Peyer's patch (tissue), 4 donors: ENCODE results near the gene ABCF1. TPM values are rescaled to one million over a fixed set of nuclear protein-coding genes. Genes with fewer than 3 reads are reported as not detected.

Source experiments
- DNase-seq, 3 donors: peaks; one replicate each; pipeline ENCODE4 v3.0.0-alpha.2; 2017 to 2019
- H3K27ac ChIP-seq, 4 donors: fragments of 200-600 bp; sonication (generic); one replicate each; pipeline ENCODE4 v1.5.1; 2016 to 2019
- H3K27me3 ChIP-seq, 2 donors: fragments of 200-600 bp; sonication (generic); one replicate each; pipeline ENCODE4 v1.5.1; 2019
- H3K36me3 ChIP-seq, 3 donors: fragments of 200-600 bp; sonication (generic); one replicate each; pipeline ENCODE4 v1.5.1; 2016 to 2019
- H3K4me1 ChIP-seq, 4 donors: fragments of 200-600 bp; sonication (generic); one replicate each; pipeline ENCODE4 v1.5.1; 2016 to 2019
- H3K4me3 ChIP-seq, 4 donors: fragments of 200-600 bp; sonication (generic); 1 replicate in 3 of 4; 2 replicates in 1 of 4; pipeline ENCODE4 v1.5.1; 2016 to 2019; ENCODE audit warnings: mild to moderate bottlenecking in 1 of 4
- H3K9me3 ChIP-seq, 4 donors: fragments of 200-600 bp; sonication (generic); one replicate each; pipeline ENCODE4 v1.5.1; 2016 to 2019; ENCODE audit warnings: mild to moderate bottlenecking in 1 of 4
- POLR2A ChIP-seq, 2 donors: fragments of 450-650 bp; IDR thresholded peaks; one replicate each; pipeline ENCODE4 v1.5.1; 2017; ENCODE audit warnings: antibody characterized with exemption in 2 of 2, mild to moderate bottlenecking in 2 of 2, moderate library complexity in 2 of 2
- total RNA-seq, 4 donors: library from RNA; depleted of rRNA; stranded (reverse); fragments of >200 nt; gene quantifications; one replicate each; pipeline ENCODE4 v1.1.0, GENCODE V29; 2016
- TF ChIP-seq, protein P1 (sequence below), 6 experiments: fragments of 450-650 bp in 4 of 6; fragments of 200-600 bp in 2 of 6; sonication (generic) in 1 of 6; IDR thresholded peaks; one replicate each; pipeline ENCODE4 v1.5.1; 2017 to 2019; ENCODE audit warnings: antibody characterized with exemption in 6 of 6, mild to moderate bottlenecking in 3 of 6, moderate library complexity in 1 of 6

The ABCF1 gene
- total RNA-seq, 4 donors from 2014 or later: 38.6 to 328 (median 45.2) TPM

DNA sequence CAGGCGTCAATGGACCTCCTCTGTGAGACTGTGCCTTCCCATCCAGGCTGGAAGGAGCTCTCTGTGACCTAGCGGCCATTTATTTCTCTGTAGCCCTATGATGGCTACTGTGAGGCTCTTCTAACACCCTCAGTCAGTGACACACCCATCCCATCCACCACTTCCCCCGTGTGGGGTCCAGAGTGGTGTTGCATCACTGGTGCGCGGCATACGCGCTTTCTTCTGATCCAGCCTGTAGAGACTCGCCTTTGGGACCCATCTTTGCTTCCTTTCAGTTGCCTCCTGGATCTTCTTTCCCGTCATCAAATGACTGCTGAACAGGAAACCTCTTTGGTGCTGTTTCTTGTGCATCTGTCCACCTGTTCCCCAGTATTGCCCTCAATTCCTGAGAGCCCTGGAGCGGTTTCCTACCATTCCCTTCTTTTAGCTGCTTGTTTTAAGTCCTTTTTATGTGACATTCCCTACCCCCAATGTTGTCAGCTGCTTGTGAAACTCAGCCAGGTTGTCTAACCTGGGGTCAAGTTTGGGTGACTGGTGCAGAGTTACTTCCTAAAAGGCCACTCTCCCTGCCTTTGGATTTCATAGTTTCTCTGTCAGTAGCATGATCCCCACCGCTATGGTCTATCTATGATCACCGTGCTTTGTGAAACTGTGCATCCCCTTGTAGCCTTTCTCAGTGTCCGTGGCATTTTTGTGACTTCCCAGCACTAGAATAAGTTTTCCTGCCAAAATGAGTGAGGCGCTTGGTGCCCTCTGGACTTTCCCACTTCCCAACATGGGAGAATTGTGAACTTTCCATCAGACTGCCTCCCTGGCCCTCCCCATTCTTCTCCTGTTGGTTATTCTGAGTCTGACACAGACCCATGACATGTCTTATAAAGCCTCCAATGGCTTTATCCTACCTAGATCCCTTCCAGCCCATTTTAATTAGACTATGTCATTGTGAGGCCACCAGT, 8.5 kb upstream of the ABCF1 start:
- Histone ChIP-seq H3K4me1 (peaks cover 0 to 5% (median 2%) of the 10 kb centered on the region in 4 donors), H3K9me3 (no peaks in the 10 kb centered on the region), H3K36me3 (peaks cover 0 to 20% (median 0%) of the 10 kb centered on the region in 3 donors), H3K27me3 (no peaks in the 10 kb centered on the region), H3K27ac (no peak overlapping the region), H3K4me3 (no peak overlapping the region)
- DNase-seq: no peak
- TF ChIP-seq, protein P1, sequence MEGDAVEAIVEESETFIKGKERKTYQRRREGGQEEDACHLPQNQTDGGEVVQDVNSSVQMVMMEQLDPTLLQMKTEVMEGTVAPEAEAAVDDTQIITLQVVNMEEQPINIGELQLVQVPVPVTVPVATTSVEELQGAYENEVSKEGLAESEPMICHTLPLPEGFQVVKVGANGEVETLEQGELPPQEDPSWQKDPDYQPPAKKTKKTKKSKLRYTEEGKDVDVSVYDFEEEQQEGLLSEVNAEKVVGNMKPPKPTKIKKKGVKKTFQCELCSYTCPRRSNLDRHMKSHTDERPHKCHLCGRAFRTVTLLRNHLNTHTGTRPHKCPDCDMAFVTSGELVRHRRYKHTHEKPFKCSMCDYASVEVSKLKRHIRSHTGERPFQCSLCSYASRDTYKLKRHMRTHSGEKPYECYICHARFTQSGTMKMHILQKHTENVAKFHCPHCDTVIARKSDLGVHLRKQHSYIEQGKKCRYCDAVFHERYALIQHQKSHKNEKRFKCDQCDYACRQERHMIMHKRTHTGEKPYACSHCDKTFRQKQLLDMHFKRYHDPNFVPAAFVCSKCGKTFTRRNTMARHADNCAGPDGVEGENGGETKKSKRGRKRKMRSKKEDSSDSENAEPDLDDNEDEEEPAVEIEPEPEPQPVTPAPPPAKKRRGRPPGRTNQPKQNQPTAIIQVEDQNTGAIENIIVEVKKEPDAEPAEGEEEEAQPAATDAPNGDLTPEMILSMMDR (IDR thresholded peaks at IDR 0.05): no peak
- TF ChIP-seq POLR2A (IDR thresholded peaks at IDR 0.05): no peak

GRCh38 chr6:30564114-30564513, 7.1 kb upstream of the ABCF1 start:
- no peaks in the 10 kb centered on the region for H3K9me3 ChIP-seq
- H3K4me1 ChIP-seq: no peaks in the 10 kb centered on the region
- H3K27me3 ChIP-seq: no peaks in the 10 kb centered on the region
- no peak overlapping the region for H3K4me3 ChIP-seq
- no peak for DNase-seq
- H3K27ac ChIP-seq: no peak overlapping the region
- TF ChIP-seq POLR2A (IDR thresholded peaks at IDR 0.05): no peak
- TF ChIP-seq, protein P1 (IDR thresholded peaks at IDR 0.05): no peak
- peaks cover 0 to 20% (median 0%) of the 10 kb centered on the region in 3 donors for H3K36me3 ChIP-seq

DNA sequence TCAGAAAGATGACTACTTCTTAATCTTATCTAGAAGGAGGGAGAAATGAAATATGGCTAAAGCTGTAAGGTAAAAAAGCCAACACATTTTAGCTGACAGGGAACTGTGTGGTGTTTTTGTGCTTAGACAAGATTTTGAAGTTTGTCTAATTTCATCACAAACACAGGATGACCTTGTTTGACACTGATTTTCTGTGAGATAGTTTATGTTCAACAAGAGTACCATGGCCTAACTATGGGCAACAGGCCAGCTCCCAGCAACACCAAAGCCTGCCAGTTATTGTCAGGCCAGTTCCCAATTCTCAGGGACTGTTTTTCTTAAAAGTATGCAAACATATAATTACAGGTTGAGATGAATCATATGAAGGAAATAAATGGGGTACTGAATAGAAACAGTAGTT, 5.5 kb upstream of the ABCF1 start:
- no peak for DNase-seq
- Histone ChIP-seq H3K27me3 (no peaks in the 10 kb centered on the region), H3K36me3 (peaks cover 0 to 20% (median 0%) of the 10 kb centered on the region in 3 donors)

DNA sequence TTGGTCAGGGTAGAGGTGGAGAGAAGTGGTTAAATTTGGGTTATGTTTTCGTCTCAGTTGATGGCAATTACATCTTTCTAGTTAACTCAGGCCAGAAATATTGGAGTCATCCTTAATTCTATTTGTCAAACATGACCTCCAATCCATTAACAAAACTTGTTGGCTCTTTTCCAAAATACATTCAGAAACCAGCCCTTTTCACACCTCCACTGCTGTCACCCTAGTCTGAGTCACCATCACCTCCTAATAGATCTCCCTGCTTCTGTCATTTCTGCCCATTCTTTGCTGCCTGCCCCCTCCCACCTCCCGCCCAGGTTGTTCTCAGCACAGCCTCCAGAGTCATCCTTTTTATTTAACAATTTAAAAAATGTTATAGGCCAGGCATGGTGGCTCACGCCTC, 3.0 kb upstream of the ABCF1 start:
- H3K4me1 ChIP-seq: peaks cover 0 to 23% (median 4%) of the 10 kb centered on the region in 4 donors
- H3K9me3 ChIP-seq: no peaks in the 10 kb centered on the region
- no peaks in the 10 kb centered on the region for H3K27me3 ChIP-seq
- H3K4me3 ChIP-seq: no peak overlapping the region
- TF ChIP-seq POLR2A (IDR thresholded peaks at IDR 0.05): no peak
- TF ChIP-seq, protein P1 (IDR thresholded peaks at IDR 0.05): no peak
- no peak for DNase-seq
- H3K36me3 ChIP-seq: peaks cover 0 to 2% (median 0%) of the 10 kb centered on the region in 3 donors
- no peak overlapping the region for H3K27ac ChIP-seq

More for the DNA sequence above, 5.5 kb upstream of the ABCF1 start:
- Histone ChIP-seq H3K4me3 (no peak overlapping the region), H3K9me3 (no peaks in the 10 kb centered on the region), H3K27ac (no peak overlapping the region), H3K4me1 (peaks cover 0 to 7% (median 2%) of the 10 kb centered on the region in 4 donors)
- TF ChIP-seq POLR2A (IDR thresholded peaks at IDR 0.05): no peak
- TF ChIP-seq, protein P1 (IDR thresholded peaks at IDR 0.05): no peak

- Histone ChIP-seq H3K9me3 (no peaks in the 10 kb centered on the region), H3K36me3 (no peaks in the 10 kb centered on the region), H3K27me3 (no peaks in the 10 kb centered on the region), H3K4me1 (peaks cover 0 to 37% (median 4%) of the 10 kb centered on the region in 4 donors), H3K4me3 (peak overlapping the region; percentile 58 to 86 (median 76)), H3K27ac (peak overlapping the region in 2 of 4 donors; percentile 84 to 86)
- DNase-seq: no peak
- TF ChIP-seq, protein P1 (IDR thresholded peaks at IDR 0.05): no peak
- TF ChIP-seq POLR2A (IDR thresholded peaks at IDR 0.05): no peak
Observed at GRCh38 chr6:30570263-30570662, 979 bp upstream of the ABCF1 start.
